Suppressor macrophage treated with lipopolysaccharide for 1 hour (primary cell): ENCODE data around the gene FCRL1.

Source experiments
- DNase-seq, 3 donors: peaks; one replicate each; pipeline ENCODE4 v3.0.0-alpha.2; 2020 to 2022

Gene FCRL1, protein sequence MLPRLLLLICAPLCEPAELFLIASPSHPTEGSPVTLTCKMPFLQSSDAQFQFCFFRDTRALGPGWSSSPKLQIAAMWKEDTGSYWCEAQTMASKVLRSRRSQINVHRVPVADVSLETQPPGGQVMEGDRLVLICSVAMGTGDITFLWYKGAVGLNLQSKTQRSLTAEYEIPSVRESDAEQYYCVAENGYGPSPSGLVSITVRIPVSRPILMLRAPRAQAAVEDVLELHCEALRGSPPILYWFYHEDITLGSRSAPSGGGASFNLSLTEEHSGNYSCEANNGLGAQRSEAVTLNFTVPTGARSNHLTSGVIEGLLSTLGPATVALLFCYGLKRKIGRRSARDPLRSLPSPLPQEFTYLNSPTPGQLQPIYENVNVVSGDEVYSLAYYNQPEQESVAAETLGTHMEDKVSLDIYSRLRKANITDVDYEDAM

DNA sequence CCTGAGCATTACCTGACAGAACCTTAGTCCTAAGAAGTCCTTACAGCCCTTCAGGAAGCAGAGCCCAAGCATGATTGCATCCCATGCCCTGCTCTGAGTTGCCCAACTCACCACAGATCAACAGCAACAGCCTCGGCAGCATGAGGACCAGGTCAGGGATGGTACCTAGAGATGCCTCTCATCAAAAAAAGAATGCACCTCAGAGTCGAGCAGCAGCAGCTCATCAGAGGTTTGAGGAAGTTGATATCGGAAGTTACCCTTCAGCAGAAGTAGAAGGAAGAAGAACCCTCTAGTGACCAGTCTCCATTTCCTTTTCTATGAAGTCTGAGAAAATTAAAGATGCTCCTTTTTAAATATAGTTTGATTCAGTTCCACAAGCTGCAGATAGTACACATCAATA, at the start of gene FCRL1:
Gene FCRL1 (minus strand): TSS at position 225 of the 400 bp plus-strand sequence. CDS start 83 bp downstream, at position 142.
- peak; percentile 31 to 55 (median 36) for DNase-seq

GRCh38 chr1:157868654-157869053, 48.7 kb upstream of the FCRL1 start:
- DNase-seq = no peak

GRCh38 chr1:157862114-157863070, 42.5 kb upstream of the FCRL1 start:
- no peak for DNase-seq

DNA sequence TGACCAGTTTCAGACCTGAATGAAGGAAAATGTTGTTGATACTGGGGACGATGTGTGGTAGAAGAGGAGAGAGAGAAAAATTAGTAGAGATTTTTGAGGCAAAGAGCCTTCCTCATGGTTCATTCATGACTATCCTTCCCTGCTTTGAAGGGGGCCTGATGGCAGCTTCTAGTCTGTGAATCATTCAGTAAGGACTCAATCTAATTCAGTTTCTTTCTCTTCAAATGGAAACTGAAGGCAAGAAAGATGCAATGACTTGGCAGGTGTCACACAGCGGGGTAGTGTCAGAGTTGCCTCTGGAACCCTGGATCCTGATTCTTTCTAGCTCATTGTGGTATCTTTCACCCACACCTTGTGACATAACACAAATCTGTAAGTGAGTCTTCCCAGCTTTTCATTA, 36.6 kb upstream of the FCRL1 start:
- DNase-seq = no peak

DNA sequence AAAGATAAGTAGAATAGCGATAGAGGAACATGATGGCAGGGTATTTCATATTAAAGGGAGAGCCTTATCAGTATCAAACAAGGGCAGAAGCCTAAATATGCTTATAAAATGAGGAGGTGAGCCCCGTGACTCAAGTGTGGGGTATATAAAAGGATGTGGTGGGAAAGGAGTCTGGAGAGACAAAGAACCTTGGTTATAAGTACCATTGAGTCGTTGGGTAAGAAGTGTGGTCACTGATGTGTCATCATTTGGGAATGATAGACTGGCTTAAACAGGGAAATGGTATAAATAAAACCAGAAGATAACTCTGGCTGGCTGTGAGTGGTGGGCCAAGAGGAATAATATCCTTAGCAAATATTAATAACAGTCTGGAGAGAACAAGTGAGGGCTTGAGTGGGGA, 32.6 kb upstream of the FCRL1 start:
- DNase-seq = peak in 1 of 3 donors; percentile 16

- DNase-seq = peak; percentile 61 to 76 (median 69)
Observed at GRCh38 chr1:157849229-157849875, 29.4 kb upstream of the FCRL1 start.

- DNase-seq = peak; percentile 34 to 59 (median 58)
Observed at GRCh38 chr1:157844089-157844830, 24.3 kb upstream of the FCRL1 start.

GRCh38 chr1:157842939-157843338, 23.0 kb upstream of the FCRL1 start:
- no peak for DNase-seq

DNA sequence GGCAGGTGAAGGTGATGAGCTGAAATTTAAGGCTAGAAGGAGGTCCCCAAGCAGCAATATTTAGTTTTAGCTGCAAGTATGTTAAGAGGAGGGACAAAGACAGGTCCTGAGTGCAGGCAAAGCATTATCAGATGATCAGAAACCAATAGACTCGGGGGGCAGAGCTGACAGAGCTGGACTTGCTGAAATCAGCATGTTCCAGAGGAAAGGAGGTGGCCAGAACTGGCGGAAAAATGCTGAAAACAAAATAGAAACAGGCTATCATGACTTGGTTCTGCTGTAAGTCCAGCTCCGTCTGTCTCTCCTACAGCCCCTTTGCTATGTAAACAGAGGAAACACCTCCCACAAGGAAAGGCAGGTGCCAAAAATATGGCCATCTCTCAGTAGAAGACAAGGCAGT, 21.8 kb upstream of the FCRL1 start, which contains the start of gene CD5L:
Gene CD5L (minus strand): TSS at position 101 of the 400 bp plus-strand sequence. CDS start 107 bp downstream, outside the sequence.
- no peak for DNase-seq

GRCh38 chr1:157838966-157839365, 19.0 kb upstream of the FCRL1 start:
- DNase-seq = no peak

DNA sequence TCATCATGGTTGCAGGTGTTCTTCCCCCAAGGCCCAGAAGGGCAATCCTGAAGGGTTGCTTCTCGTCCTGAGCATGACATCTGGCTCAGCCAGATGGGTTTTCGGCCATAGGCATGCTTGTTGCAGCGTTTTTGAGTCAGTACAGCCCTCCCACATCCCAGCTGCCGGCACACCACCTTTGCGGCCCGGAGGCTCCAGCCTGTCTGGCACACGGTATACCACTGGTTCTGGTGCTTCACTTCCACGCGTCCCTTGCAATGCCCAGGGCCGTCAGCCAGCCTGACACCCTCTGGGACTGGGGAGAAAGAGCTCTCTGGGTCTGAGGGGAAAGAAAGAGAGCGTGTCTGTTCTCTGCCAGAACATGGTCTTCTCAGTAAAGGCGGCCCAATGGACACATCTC, 14.5 kb upstream of the FCRL1 start:
- no peak for DNase-seq

DNA sequence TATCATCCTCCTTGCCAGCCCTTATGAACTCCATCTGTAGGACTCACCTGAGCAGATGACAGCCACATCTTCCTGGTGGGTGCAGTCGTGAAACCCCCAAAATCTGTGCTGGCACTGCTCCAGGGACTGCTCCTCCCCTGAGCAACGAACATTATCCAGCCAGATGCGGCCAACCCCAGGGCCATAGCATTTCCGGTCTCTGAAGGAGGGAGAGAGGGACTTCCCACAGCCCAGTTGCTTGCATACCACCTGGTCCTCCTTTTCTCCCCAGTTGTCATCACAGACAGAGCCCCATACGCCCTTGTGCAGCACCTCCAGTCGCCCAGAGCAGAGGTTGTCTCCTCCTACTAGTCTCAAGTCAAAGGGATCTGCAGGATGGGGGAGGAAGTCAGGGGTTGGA, 13.2 kb upstream of the FCRL1 start:
- no peak for DNase-seq

DNA sequence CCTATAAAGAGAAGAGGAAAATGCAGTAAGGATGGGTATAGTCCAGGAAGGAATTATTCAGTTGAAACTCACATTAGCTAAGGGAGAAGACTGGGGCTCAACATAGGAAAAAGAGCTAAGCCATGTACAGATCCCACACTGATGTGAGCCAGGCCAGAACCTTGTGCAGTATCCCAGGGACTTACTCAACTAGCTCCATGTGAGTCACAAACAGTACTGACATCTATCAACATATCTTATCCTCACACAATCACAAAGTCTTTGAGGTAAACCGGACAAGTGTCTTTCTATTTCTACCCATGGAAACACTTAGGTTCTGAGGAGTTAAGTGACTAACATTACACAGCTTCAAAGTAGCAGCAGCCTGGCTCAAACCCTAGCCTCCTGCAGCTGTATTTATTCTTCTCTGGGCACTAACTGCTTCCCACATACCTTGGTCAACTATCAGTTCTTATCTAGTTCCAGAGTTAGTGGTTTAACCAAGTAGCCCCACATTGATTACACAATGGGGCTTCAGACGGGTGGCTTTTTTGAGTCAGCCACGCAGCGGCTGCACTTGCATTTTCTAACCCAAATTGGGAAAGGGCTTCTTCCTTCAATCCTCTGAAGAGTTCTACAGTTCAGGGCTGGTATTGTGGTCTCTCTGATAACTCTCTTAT, 12.2 kb upstream of the FCRL1 start:
- peak in 1 of 3 donors; percentile 19 for DNase-seq

DNA sequence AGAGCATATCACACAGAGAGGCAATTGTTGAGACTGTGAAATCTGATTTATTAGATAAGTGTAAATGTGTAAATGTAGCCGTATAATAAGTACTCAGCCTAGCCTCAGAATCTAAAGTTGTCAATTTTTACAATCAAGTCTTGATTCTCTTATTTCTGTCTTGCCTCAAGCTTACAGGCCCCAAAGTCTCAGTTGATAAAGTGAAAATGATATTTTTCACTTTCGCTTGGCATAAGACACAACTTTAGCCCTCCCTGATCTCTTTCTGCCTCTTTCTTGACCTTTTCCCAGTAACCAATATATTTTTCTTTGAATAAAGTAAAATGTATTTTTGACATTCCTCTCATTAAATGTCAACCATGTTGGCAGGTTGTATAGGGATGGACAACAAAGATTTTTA, 11.0 kb upstream of the FCRL1 start:
- DNase-seq = no peak

GRCh38 chr1:157829711-157830110, 9.8 kb upstream of the FCRL1 start:
- DNase-seq = no peak

DNA sequence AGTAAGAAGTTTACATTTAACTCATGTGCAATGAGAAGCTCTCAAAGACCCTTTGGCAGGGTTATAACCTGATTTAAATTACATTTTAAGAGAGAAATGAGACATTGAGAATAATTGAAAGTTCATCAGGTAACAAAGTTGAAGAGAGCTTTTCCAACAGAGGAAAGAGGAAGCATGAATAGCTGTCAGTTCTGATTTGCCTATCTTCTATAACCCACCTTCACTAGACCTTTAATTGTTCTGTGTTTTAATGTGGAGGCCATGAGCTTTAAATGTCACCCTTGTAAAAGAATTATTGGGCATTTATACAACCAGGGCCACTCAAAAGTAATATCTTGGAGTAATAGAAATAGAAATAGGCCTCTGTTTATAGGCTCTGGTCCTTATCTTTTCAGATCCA, 9.3 kb upstream of the FCRL1 start:
- no peak for DNase-seq

GRCh38 chr1:157820299-157820698, 379 bp upstream of the FCRL1 start:
- DNase-seq = no peak

DNA sequence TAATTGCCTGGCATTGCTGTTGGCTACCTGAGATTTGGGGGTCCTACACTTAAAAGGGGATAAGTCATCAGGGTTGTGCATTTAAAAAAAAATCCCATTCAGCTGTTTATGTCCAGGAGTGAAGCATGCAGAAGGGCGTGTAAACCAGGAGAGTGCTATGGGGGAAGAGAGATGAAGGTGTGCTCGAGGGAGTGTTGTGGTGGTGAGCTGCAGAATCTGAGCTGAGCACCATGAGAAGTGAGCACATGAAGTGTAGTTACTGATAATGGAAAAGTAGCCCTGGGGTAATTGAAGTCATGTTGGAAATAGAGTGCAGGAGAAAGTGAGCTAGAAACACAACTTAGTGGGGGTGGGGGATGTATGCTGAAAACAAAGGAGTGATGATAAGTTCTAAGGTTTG, 705 bp downstream of the FCRL1 start:
- no peak for DNase-seq

GRCh38 chr1:157813269-157813668, 6.7 kb downstream of the FCRL1 start:
- no peak for DNase-seq

- no peak for DNase-seq
Observed at GRCh38 chr1:157806431-157807149, 13.3 kb downstream of the FCRL1 start.

- DNase-seq = peak; percentile 62 to 70 (median 67)
Observed at GRCh38 chr1:157803851-157804250, 16.1 kb downstream of the FCRL1 start.
